D341Med (cell line): Measurements from ENCODE around the gene RAVER2.

Experiments used
- DNase-seq: peaks from one replicate; pipeline ENCODE4 v3.0.0; 2012; ENCODE audit warnings: low spot score

Gene RAVER2

DNA sequence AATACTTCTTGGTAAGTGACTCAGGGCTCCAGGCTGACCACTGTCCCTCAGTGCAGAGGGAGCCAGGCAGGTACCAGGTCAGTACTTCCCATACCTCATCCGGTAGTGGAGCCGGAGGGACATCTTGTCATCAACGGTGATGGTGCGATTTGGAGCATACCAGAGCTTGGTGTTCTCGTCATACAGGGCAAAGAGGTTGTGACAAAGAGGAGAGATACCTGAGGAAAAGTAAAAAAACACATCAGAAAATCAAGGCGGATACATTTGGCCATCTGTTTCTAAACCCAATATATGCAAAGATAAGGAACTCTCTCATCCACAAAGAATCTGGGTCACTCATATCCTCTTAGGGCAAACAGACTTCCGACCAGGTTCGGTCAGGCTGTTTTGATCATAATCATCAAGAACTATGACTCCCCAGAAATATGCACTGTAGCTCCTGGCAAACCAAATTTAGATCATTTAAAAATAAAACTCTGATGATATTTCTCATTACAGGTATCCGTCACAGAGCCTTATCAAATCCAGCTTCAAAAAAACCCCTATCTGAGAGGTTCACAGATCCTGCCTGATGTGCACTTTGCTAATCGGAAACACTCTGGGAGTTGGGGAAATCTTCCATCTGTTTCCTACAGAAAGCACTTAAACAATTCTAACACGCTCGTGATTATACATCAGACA lies 134.2 kb downstream of the RAVER2 start:
- no peak for DNase-seq

DNA sequence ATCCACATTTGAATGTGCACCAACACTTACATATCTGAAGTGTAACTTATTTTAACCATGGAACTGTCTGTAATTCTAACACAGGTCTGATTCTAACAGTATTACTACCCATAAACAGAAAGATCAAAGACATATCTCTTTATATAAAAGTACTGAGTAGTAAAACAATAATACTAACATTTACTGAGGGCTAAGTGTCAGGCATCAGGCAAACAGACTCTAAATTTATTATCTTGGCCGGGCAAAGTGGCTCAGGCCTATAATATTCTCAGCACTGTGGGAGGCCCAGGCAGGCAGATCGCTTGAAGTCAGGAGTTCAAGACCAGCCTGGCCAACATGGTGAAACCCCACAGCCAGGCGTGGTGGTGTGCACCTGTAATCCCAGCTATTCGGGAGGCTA lies 135.6 kb downstream of the RAVER2 start:
- DNase-seq, result no peak

DNA sequence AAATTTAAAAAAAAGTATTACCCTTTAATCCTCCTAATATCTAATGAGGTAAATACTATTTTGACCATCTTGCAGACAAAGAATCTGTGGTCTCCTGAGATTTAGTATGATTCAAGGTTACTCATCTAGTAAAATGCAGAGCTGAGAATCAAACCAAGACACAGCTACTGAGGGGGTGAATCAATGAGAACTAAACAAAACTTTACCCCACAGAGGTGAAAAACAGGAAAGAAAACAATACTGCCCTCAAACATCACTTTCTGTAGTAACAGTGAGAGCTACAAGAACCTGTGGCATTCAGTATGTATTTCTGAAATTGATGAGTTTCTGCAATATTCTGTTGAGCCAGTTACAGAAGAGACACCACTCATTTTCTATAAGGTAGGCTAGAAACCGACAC lies 136.4 kb downstream of the RAVER2 start:
- DNase-seq, result no peak
